ENCODE data around the gene DUSP10.

- no peak for TF ChIP-seq CTCF (IDR thresholded peaks at IDR 0.05)
- TF ChIP-seq ZFX (IDR thresholded peaks at IDR 0.05; ENCODE audit: borderline replicate concordance): no peak
Observed at GRCh38 chr1:221717485-221717853, 24.4 kb downstream of the DUSP10 start.
